ENCODE data around the gene MPV17. TPM values are rescaled to one million over a fixed set of nuclear protein-coding genes. Genes with fewer than 3 reads are reported as not detected.

The MPV17 gene
- total and polyA plus RNA-seq, 9 of the 15 experiments (the other 6 are each of a cell fraction or from before 2014, with no cell fraction given), result 54.7 to 140 (median 70.2) TPM

- POLR2A ChIA-PET, result interaction anchor here (0.6 to 1.4 kb wide), 6 partner anchors 10 to 257 kb away, joined by 3 to 8 read pairs (median 3); partner anchors contain the start of gene KHK
- FAIRE-seq (no peak), DNase-seq (ENCODE audit: extremely low read depth in 1 of 4, low spot score in 3 of 4) (no peak), ATAC-seq (0 out of 3 replicates have a peak, but pooled peaks have one; percentile 17)
- Histone ChIP-seq H4K20me1 (replicated peaks; ENCODE audit: control insufficient read depth, insufficient read depth, low read length) (no peaks in the 10 kb centered on the region), H3K9me3 (replicated peaks; ENCODE audit: control insufficient read depth, insufficient read depth, low read depth, low read length) (no peaks in the 10 kb centered on the region), H3K4me2 (ENCODE audit: insufficient read depth, low read length) (no peak overlapping the region), H2AFZ (ENCODE audit: low read depth, low read length) (peak overlapping the region; percentile 62), H3K9ac (ENCODE audit: insufficient read depth in 1 of 2, low read depth in 2 of 2, low read length in 2 of 2) (peak overlapping the region in 1 of 2 experiments; percentile 41; a peak in 1 of 4 replicates), H3K27ac (ENCODE audit: extremely low read depth, low read depth, low read length) (no peak overlapping the region), H3K4me3 (no peak overlapping the region), H3K9me1 (ENCODE audit: control insufficient read depth, insufficient read depth, low read length) (no peaks in the 10 kb centered on the region), H3K27me3 (ENCODE audit: control insufficient read depth in 2 of 2, insufficient read depth in 2 of 2, low read length in 2 of 2) (peaks cover 0 to 2% of the 10 kb centered on the region in 2 experiments; a peak in 1 of 5 replicates), H3K4me1 (replicated peaks in 1 of 2; ENCODE audit: control insufficient read depth in 2 of 2, insufficient read depth in 2 of 2, low read length in 2 of 2) (peaks cover 6 to 17% of the 10 kb centered on the region in 2 experiments), H3K36me3 (ENCODE audit: control insufficient read depth, insufficient read depth, low read length) (no peaks in the 10 kb centered on the region), H3K79me2 (ENCODE audit: control insufficient read depth, insufficient read depth, low read length) (no peaks in the 10 kb centered on the region)
- CTCF ChIA-PET (ENCODE audit: low intra/inter-chr PET ratio), result no interaction called here
- BruUV-seq (replicated peaks), result no TSS peak
- intact Hi-C loops (cut with micrococcal nuclease), result loop anchor here (10.0 kb wide), 1 partner anchor 438 kb away; the partner anchor contains the start of gene DPYSL5
- 19% methylated on average over 5 of the region's 5 CpGs for WGBS (ENCODE audit: insufficient coverage, low coverage, missing lambda C conversion rate)
- in situ Hi-C loops (cut with MboI), result loop anchor here (5.0 kb wide), 1 partner anchor 186 kb away; no protein-coding TSS in a partner anchor
- no peak for TF ChIP-seq NFYB (IDR thresholded peaks at IDR 0.05; ENCODE audit: extremely low read depth, insufficient read length)
- TF ChIP-seq, protein P1, sequence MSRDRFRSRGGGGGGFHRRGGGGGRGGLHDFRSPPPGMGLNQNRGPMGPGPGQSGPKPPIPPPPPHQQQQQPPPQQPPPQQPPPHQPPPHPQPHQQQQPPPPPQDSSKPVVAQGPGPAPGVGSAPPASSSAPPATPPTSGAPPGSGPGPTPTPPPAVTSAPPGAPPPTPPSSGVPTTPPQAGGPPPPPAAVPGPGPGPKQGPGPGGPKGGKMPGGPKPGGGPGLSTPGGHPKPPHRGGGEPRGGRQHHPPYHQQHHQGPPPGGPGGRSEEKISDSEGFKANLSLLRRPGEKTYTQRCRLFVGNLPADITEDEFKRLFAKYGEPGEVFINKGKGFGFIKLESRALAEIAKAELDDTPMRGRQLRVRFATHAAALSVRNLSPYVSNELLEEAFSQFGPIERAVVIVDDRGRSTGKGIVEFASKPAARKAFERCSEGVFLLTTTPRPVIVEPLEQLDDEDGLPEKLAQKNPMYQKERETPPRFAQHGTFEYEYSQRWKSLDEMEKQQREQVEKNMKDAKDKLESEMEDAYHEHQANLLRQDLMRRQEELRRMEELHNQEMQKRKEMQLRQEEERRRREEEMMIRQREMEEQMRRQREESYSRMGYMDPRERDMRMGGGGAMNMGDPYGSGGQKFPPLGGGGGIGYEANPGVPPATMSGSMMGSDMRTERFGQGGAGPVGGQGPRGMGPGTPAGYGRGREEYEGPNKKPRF (IDR thresholded peaks at IDR 0.05; ENCODE audit: low read depth, low read length), result no peak
- TF ChIP-seq TAF9B (IDR thresholded peaks at IDR 0.05; ENCODE audit: partially characterized antibody), result no peak
- TF ChIP-seq, protein P2, sequence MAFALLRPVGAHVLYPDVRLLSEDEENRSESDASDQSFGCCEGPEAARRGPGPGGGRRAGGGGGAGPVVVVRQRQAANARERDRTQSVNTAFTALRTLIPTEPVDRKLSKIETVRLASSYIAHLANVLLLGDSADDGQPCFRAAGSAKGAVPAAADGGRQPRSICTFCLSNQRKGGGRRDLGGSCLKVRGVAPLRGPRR (CRISPR knock-in tag; IDR thresholded peaks at IDR 0.05), result no peak
- TF ChIP-seq, protein P3, sequence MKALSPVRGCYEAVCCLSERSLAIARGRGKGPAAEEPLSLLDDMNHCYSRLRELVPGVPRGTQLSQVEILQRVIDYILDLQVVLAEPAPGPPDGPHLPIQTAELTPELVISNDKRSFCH (CRISPR knock-in tag; IDR thresholded peaks at IDR 0.05), result no peak
- TF ChIP-seq, protein P3 (tag; IDR thresholded peaks at IDR 0.05), result no peak
- TF ChIP-seq MCM5 (IDR thresholded peaks at IDR 0.05; ENCODE audit: low read depth), result no peak
- TF ChIP-seq POLR3G (IDR thresholded peaks at IDR 0.05; ENCODE audit: extremely low read depth, insufficient read length, insufficient replicate concordance), result no peak
- TF ChIP-seq FOXJ2 (tag; IDR thresholded peaks at IDR 0.05), result no peak
- TF ChIP-seq, protein P4, sequence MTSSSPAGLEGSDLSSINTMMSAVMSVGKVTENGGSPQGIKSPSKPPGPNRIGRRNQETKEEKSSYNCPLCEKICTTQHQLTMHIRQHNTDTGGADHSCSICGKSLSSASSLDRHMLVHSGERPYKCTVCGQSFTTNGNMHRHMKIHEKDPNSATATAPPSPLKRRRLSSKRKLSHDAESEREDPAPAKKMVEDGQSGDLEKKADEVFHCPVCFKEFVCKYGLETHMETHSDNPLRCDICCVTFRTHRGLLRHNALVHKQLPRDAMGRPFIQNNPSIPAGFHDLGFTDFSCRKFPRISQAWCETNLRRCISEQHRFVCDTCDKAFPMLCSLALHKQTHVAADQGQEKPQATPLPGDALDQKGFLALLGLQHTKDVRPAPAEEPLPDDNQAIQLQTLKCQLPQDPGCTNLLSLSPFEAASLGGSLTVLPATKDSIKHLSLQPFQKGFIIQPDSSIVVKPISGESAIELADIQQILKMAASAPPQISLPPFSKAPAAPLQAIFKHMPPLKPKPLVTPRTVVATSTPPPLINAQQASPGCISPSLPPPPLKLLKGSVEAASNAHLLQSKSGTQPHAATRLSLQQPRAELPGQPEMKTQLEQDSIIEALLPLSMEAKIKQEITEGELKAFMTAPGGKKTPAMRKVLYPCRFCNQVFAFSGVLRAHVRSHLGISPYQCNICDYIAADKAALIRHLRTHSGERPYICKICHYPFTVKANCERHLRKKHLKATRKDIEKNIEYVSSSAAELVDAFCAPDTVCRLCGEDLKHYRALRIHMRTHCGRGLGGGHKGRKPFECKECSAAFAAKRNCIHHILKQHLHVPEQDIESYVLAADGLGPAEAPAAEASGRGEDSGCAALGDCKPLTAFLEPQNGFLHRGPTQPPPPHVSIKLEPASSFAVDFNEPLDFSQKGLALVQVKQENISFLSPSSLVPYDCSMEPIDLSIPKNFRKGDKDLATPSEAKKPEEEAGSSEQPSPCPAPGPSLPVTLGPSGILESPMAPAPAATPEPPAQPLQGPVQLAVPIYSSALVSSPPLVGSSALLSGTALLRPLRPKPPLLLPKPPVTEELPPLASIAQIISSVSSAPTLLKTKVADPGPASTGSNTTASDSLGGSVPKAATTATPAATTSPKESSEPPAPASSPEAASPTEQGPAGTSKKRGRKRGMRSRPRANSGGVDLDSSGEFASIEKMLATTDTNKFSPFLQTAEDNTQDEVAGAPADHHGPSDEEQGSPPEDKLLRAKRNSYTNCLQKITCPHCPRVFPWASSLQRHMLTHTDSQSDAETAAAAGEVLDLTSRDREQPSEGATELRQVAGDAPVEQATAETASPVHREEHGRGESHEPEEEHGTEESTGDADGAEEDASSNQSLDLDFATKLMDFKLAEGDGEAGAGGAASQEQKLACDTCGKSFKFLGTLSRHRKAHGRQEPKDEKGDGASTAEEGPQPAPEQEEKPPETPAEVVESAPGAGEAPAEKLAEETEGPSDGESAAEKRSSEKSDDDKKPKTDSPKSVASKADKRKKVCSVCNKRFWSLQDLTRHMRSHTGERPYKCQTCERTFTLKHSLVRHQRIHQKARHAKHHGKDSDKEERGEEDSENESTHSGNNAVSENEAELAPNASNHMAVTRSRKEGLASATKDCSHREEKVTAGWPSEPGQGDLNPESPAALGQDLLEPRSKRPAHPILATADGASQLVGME (CRISPR knock-in tag; IDR thresholded peaks at IDR 0.05), result no peak
- no peak for TF ChIP-seq FOSL1 (tag; conservative IDR thresholded peaks at IDR 0.05)
- no peak for TF ChIP-seq MLX (CRISPR knock-in tag; conservative IDR thresholded peaks at IDR 0.05)
Measured at GRCh38 chr2:27282892-27283291, 40.0 kb downstream of the MPV17 start.

Data from K562 (cell line).